Measurements from ENCODE around the gene PC. TPM values are rescaled to one million over a fixed set of nuclear protein-coding genes. Genes with fewer than 3 reads are reported as not detected.

PC gene
- total RNA-seq, 1 donor from 2014 or later, result 8.7 TPM

DNA sequence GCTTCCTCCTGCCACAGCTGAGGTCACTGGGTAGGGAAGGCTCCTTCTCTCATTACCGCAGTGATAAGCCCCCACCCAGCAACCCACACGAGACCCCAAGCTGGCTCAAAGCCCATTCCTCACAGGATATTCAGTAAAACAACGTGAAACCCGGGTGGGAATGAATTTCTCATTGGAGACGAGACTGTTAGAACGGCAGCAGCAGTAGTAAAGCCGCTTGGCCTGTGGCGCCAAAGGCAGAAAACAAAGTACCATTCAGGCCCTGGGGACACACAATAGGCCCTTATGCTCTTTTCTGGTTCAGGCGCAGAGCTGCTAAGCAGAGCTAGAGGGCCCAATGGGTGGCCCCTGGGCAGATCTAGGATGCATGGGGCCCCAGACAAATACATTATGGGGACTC lies 45.3 kb downstream of the PC start:
- intact Hi-C loops (cut with micrococcal nuclease), result no loop called here

DNA sequence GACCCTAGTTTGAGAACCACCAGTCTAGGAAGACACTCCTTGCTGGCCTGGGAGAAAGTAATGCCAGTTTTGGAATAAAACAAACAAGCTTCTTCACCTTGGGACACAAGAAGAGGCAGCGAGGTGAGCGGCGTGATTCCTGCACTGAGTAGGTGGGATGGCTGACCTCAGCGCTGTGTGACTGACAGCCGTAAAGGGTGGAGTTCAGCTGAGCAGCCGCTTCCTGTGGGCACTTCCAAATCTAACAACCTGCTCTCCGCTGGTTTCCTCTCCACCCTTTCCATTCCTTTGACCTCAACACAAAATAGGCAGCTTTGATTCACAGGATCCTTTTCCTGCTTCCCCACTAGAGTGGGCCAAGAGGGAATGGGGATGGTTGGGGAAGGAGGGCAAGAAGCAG lies 45.8 kb downstream of the PC start:
- intact Hi-C loops (cut with micrococcal nuclease), result no loop called here

DNA sequence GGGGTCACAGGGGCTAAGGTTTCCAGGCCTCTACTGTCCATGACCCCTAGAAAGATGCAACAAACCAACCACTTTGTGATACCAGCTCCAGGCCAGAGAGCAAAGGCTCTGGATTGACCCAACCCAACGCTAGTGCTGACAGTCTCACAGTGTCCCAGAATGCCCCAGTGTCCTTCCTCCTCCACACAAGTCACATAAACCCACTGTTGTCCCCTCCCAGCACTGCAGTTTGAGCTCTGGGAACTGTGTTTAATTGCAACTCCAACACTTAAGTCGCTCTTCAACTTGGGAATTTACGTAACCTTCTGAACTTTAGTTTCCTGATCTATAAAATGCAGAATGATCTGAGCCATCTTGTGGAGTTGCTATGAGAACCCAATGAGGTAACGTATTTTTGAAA lies 47.5 kb downstream of the PC start:
- intact Hi-C loops (cut with micrococcal nuclease), result no loop called here

DNA sequence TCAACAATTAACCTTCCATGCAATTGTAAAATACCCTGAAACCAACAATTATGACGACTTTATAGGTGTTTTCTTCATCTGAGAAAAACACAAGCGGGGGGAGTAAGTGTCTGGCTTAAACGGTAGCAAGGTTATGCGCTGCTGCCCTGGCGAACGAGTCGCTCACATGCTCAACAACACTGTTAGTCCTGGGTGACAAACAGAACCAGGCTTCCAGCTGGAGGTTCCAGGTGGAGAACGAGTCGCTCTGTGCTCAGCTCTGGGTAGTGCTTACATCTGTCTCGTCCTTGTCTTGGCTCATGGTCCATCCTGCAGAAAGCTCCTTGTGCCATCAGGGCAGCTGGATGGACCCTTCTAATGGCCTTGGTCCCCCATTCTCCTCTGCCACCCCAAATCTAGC lies 48.2 kb downstream of the PC start:
- intact Hi-C loops (cut with micrococcal nuclease), result no loop called here

DNA sequence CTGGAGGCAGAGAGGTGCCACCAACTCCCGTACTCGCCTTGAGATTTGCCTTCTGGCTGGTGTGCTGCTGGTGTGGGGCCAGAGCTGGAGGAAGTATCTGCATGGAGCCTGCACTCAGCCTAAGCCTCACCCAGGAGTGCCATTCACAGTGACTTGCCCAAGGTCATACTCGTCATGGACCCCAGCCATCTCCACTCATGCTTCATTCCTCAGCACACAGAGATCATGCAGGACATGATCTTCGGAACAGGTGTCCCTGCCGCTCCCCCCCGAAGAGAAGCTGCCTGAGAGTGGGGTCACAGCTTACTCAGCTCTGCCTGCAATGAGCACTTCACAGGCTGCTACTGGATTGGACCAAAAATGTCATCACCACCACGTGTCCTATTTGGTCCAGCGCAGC lies 49.0 kb downstream of the PC start:
- intact Hi-C loops (cut with micrococcal nuclease), result no loop called here

DNA sequence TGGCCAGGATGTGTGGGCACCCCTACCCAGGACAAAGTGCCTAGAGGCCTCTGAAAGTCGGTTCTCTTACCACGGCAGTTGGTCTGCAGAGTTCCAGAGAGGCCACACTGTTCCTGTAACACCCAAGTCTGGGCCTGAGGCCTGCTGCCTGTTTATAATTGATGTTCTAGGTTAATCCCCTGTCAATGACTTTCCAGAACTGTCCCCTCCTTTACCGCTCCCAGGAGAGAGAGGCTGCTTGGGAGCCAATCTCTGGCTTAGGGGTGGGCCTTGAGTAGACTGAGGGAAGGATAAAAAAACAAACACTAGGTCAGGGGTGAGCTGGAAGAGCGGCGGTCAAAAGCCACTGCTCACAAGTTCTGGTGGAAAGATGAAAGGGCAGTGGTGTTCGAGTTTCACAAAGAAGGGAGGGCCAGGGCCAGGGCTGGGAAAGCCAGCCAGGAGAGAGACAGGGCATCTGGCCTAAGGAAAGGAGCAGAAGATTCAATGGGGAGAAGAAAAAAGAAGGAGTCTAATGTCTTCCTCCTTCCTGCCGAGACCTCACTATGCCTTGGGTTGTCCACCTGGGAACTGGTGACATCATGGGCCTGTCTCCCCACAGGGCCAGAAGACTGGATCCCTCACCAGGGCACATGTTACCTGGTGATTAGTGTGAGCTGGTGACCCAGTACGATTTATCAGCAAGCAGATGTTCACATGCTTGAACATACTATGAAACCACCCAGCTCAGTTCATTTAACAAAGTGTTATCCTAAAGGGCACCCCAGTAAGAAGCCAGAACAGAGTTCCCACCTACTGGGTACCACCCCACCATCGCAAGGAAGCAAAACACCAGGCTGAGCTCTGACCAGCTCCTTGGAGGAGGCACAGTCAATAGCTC lies 50.2 kb downstream of the PC start:
- intact Hi-C loops (cut with micrococcal nuclease), result no loop called here

DNA sequence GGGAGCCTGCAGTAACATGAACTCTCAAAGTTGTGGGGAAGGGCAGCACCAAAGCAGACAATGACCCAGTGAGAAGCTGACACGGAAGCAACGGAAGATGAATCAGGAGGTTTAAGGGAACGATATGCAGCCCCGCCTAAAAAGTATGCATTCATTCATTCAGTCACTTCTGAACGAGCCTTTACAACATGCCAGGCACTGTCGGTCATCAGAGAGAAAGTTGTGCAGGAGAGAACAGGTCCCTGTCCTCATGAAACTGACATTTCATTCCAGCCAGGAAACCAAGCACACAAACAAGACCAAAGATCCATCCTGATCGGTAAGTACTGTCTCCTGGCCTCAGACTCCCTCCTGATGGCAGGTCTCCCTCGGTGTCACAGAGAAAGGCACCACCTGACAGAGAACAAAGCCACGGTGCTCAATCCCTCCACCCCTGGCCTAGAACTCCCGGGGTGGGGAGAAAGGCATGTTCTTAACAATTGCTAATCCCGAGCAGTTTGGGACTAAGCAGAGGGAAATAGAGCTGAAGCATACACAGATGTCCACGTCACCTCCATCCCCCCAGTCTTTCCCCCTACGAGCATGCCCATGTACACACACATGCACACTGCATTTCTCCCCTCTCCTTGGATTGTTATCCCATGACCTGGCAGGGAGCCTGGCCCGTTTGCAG lies 52.0 kb downstream of the PC start:
- intact Hi-C loops (cut with micrococcal nuclease), result no loop called here

DNA sequence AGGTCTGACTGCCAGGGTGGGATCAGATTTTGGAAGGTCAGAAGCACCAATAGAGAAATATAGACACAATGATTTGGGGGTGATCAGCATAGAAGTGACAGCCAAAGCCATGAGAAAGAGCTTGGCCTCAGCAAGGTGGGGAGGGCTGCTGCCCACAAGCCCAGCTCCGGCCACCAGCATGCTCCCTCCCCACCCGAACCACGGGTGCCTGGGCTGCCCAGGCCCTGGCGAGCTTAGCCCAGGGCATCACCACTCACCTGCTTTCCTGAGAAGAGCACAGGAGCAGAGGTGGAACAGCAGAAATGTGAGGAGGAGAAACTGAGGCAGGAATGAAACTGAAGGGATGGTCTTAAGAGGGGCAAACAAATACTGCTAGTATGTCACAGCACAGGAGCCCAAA lies 52.6 kb downstream of the PC start:
- intact Hi-C loops (cut with micrococcal nuclease), result no loop called here

DNA sequence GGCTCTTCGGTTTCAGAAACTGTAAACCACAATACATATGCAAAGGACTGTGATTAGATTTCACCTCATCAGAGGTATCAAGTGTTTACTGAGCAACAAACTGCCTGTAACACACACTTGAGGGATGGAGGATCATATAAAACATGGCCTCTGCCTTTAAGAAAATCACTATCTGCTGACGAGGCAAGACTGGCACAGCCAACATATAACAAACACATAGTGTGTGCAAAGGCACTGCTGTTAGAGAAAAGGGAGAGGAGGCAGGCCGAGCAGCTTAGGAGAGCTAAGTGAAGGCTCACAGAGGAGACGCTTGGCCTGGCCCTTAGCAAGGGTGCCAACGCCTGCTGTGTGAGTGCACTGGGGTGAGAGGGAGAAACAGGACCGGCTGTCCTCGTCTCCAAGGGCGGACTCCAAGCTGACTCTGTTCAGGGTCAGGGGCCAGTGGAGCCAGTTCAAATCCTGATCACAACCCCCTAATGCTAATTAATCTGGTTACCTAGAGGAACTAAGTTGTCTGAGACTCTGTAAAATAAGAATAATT lies 53.1 kb downstream of the PC start:
- intact Hi-C loops (cut with micrococcal nuclease), result no loop called here

DNA sequence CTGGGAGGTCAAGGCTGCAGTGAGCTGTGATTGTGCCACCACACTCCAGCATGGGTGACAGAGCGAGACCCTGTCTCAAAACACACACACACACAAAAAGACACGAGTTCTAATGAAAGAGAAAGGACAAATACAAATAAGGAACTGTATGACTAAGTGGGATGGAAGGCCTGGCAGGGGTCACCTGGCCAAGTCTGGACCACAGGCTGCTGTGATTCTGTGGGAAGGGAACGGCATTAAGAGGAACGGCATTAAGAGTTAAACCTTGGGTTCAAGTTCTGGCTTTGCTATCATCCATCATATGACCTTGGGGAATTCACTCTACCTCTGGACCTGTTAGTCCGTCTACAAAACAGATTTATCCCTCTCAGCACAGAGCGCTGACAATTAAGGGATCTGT lies 53.6 kb downstream of the PC start:
- intact Hi-C loops (cut with micrococcal nuclease), result no loop called here

DNA sequence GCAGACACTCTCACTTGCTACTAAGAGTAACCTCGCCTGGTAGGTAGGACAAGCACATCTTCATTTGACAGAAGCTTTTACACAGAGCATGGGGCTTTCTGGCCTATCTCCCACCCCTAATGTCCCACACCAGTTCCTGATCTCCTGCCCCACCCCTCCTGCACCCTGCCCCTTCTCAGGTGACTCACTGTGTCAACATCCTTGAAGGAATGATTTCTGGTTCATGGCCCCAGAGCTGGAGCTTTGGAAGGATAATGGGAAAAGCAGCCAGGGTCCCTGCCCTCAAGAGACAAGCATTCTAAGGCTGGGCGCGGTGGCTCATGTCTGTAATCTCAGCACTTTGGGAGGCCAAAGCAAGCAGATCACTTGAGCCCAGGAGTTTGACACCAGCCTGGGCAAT lies 54.1 kb downstream of the PC start:
- intact Hi-C loops (cut with micrococcal nuclease), result no loop called here

DNA sequence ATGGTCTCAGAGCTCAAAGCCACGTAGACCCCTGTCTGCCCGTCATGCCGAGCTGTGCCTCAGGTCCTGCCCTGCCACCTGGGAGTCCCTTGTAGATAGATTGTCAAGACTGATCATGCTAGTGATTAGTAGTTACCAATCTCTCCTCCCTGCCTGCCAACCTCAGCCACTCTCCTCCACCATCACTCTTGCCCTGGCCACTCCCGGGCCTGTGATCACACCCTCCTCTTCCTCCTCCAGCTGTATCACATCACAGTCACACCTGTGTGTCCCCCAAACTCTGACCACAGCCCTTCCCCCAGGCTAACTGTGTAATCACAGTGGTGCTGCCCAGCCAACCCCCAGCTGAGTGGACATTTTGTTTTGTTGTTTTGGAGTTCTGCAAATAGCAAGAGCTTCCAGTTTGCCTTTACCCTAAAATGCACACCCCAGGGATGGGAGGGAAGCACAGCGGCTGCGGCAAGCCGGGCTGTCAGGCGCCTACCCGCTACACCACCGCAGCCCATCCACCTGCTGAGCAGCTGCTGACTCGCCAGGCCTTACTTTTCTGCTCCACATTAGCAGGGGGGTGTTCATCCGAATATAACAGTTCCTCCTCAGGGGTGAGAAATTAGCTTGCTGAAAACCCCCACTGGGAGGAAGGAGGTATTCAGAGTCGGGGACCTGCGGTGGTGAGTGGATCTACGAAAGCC lies 55.6 kb downstream of the PC start:
- intact Hi-C loops (cut with micrococcal nuclease), result no loop called here

DNA sequence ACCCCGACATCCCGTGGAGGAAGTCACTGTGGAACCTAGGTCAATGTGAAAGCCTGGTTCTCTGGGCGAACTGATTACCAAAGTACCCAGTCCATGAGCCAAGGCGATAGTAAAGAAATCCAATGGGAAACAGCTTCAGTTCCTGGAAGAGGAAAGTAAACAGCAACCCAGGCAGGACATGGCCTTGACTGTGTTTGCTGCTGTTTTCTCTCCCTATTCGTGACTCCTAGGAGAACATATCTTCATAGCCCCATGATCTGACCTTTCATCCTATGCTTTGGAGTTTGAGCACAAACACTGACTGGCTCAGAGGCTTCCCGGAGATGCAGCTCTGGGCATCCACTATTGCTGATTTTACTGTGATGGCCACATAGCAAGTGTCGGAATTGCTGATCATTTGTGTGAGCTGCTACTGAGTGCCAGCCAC lies 56.2 kb downstream of the PC start:
- intact Hi-C loops (cut with micrococcal nuclease), result no loop called here

DNA sequence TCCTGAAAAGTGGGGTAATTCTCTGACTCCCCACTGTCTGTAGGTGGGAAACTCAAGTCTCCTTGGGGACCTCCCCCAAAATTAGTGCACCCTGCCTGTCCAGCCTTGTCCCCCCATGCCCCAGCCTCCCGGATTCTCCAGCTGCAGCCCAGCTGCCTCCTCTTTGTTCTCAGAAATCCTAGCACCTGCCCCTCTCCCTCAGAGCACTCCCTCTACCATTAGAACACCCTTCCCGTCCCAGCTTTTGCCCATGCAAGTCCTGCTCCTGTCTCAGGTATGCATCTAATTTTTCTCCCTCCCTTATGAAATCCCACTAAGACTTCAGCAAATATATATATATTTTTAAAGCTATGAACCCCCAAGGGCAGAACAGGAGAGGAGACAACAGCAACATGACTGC lies 64.0 kb downstream of the PC start:
- intact Hi-C loops (cut with micrococcal nuclease), result no loop called here

DNA sequence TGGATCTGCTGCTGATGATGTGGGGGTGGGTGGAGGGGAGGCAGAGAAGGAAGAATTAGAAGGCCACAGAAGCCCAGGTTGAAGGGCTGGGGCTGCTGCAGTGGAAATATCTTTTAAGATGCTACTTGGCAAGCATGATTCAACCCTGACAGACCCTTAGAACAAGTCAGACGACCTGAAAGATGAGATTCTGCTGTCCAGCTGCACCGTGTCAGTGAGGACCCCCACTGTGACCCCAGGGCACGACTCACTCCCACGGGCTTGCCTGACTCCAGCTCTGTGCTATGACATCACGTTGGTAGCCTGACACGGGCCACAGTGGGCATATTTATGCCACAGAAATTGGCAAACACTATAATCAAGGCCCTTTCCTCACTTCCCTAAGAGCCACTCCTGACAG lies 65.3 kb downstream of the PC start:
- intact Hi-C loops (cut with micrococcal nuclease), result no loop called here

DNA sequence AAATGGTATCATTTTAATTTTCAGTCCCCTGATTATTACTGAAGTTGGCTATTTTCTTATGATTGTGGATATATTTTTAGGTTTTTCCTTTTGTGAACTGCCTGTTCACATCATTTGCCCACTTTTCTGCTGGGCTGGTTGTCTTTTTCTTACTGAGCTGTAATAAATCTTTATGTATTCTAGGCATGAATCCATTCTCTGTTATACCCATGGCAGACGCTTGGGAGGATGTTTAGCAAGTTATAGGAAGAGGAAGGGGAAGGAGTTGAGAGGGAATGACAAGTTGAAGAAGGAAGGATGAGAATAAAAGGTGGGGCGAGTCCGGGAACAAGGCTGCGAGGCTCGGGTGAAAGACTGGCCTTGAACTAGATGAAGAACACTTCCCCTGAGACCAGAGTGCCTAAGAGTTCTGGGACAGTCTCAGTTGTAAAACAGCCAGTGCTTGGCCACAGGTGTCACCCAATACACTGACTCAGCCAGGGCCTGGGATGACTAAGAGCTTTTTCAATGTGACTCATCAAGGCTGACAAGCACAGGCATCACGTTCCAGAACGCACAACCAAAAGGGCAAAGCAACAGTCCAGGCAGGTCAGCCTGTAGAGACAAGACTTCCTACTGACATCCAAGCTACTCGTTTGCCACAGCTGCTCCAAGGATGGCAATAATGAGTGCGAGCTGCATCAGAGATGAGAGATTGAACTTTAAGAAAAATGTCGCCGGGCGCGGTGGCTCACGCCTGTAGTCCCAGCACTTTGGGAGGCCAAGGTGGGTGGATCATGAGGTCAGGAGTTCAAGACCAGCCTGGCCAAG lies 66.1 kb downstream of the PC start:
- intact Hi-C loops (cut with micrococcal nuclease), result no loop called here

DNA sequence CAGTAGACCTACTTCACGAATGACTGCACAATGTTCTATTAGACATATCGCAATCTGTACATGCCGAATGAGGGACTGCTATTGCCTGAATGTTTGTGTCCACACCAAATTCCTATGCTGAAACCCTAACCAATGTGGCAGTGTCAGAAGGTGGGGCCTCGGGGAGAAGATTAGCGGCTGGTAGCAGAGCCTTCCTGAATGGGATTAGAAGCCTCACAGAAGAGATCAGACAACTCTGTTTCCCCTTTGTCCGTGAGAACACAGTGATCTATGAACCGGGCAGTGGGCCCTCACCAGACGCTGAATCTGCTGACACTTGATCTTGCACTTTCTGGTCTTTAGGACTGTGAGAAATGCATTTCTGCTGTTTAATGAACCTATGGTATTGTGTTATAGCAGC lies 68.2 kb downstream of the PC start:
- intact Hi-C loops (cut with micrococcal nuclease), result no loop called here

DNA sequence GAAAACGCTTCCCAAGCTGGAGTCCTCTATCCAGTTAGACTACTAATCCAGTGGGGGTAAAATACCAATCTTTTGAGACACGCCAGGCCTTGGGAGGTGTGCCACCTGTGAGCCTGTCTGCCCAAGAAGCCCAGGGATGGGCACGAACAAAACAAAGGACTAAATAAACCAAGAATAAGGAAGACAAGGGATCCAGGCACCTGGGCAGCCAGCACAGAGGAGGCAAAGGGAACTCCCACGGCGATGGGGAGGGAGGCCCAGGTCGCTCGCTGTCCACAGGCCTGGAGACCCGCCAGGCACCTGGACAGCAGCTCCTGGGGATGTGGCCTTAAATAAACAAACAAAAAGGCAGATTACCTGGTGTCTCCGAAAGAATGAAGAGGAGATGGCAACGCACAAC lies 69.9 kb downstream of the PC start:
- intact Hi-C loops (cut with micrococcal nuclease), result no loop called here

DNA sequence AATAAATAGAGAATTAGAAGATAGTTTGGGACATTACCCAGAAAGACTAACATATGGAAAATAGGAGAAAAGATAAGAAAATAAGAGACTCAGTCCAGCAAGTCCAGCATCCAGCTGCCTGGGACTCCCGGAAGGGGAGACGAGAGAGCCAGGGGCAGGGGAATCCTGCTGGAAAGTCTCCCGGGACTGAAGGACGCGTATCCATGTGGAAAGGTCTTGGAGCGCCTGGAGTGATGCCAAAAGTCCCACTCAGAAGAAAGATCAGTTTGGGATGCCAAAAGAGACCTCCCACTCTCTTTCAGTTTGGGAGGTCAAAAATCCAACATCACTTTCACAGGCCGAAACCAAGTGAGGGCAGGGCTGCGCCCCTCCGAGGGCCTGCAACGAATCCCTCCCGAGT lies 70.7 kb downstream of the PC start:
- intact Hi-C loops (cut with micrococcal nuclease), result no loop called here

DNA sequence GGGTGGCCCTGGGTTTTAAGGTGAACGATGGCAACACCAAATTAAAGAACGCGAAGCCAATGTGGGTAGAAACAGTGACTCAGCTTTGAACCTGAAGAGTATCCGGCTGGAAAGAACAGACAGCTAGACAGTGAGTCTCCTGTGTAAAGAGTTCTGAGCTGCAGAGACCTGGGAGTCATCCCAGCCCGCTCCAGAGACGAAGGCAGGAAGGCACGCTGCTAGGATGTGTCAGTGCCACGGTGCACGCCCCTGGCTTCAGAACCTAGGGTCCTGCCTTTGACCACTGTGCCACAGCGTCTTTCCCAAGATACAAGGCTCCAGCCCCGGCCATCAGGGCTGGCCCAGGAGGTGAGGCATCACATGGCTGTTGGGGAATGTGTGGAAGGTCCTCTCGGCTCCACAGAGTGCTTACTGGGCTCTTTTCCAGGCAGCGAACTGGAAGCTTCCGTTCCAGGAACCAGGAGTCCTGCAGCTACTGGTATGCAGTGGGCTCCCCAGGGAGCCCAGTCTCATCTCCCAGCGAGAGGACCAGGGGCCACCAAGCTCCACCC lies 71.4 kb downstream of the PC start:
- intact Hi-C loops (cut with micrococcal nuclease), result no loop called here

DNA sequence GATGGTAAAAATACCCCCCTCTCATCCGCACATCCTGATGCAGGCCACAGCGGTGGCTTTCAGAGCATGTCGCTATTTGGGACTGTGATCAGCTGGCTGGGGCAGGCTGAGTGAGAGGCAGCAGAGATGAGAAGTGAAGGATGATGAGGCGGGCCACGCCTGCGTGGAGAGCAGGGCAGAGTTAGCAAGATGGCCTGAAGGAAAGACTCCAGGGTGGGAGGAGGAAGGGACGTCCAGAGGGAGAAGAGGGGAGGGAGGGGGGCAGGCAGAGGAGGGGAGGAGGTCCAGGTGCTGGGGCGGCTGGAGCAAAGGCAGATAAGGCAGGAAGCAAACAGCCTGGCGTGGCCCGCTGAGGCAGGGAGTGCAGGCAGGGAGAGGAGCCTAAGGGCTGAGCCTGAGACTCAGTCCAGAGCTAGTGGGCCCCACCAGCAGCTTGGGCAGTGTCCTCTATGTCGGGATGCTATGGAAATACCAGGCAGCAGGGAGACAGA lies 72.2 kb downstream of the PC start:
- intact Hi-C loops (cut with micrococcal nuclease), result no loop called here

Measured in T-helper 1 cell treated with Interleukin-12 subunit alpha and Interleukin-12 subunit beta and Interleukin-4 antibody, amounts not matched to agents 30 ng/mL and 1 ng/mL, for 36 hours (primary cell).